Measurements from ENCODE around the gene CCDC86. TPM values are rescaled to one million over a fixed set of nuclear protein-coding genes. Genes with fewer than 3 reads are reported as not detected.

Gene CCDC86
- total RNA-seq, 2 experiments from 2014 or later: 40.6 to 42.1 TPM

- intact Hi-C loops (cut with micrococcal nuclease): no loop called here
- no peak for DNase-seq
- no peaks in the 10 kb centered on the region for H3K9me3 Mint-ChIP-seq
- CTCF ChIA-PET: interaction anchor here (0.8 to 4.4 kb wide), 4 partner anchors 24 to 116 kb away, joined by 3 to 15 read pairs (median 6); no protein-coding TSS in a partner anchor
- H3K27me3 Mint-ChIP-seq: no peaks in the 10 kb centered on the region
- H3K4me1 Mint-ChIP-seq (ENCODE audit: low read depth): peaks cover 5% of the 10 kb centered on the region
- peaks cover 17% of the 10 kb centered on the region for H3K36me3 Mint-ChIP-seq
- no peak overlapping the region for H3K4me3 Mint-ChIP-seq
- POLR2A ChIA-PET: no interaction called here
- H3K27ac Mint-ChIP-seq: no peak overlapping the region
Measured at GRCh38 chr11:60875366-60876167, 33.7 kb downstream of the CCDC86 start.

DNA sequence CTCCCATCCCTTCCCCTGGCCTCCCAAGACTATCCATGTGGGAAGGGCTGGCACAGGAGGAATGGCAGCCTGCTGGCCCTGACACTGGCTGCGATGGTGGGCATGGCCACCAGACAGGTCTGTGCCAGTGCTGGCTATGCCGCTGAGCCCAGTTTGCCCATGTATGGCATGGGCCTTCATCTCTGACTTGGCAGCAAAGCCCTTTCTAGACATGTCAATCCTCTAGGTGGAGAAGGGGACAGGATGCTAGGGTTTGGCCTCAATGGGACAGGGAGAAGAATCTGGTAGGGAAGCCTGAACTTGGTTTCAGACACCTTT lies 34.2 kb downstream of the CCDC86 start:
- peaks cover 23% of the 10 kb centered on the region for H3K36me3 Mint-ChIP-seq
- CTCF ChIA-PET: interaction anchor here (2.1 to 4.4 kb wide), 2 partner anchors 23 to 45 kb away, joined by 8 to 15 read pairs; no protein-coding TSS in a partner anchor

GRCh38 chr11:60878245-60879101 lies 36.6 kb downstream of the CCDC86 start:
- no peak overlapping the region for H3K27ac Mint-ChIP-seq
- POLR2A ChIA-PET: no interaction called here
- H3K36me3 Mint-ChIP-seq: peaks cover 27% of the 10 kb centered on the region
- H3K27me3 Mint-ChIP-seq: no peaks in the 10 kb centered on the region
- no peaks in the 10 kb centered on the region for H3K4me1 Mint-ChIP-seq (ENCODE audit: low read depth)
- CTCF ChIA-PET: interaction anchor here (1.0 kb wide), 1 partner anchor 21 kb away, joined by 3 read pairs; no protein-coding TSS in a partner anchor
- DNase-seq: no peak
- H3K4me3 Mint-ChIP-seq: no peak overlapping the region
- no peaks in the 10 kb centered on the region for H3K9me3 Mint-ChIP-seq
- intact Hi-C loops (cut with micrococcal nuclease): no loop called here

More for the DNA sequence above, 34.2 kb downstream of the CCDC86 start:
- Mint-ChIP-seq H3K27me3 (no peaks in the 10 kb centered on the region), H3K4me3 (no peak overlapping the region), H3K9me3 (no peaks in the 10 kb centered on the region), H3K27ac (no peak overlapping the region), H3K4me1 (ENCODE audit: low read depth) (peaks cover 5% of the 10 kb centered on the region)
- DNase-seq: no peak
- POLR2A ChIA-PET: no interaction called here
- intact Hi-C loops (cut with micrococcal nuclease): no loop called here

GRCh38 chr11:60879104-60879503 lies 37.2 kb downstream of the CCDC86 start:
- no peaks in the 10 kb centered on the region for H3K9me3 Mint-ChIP-seq
- intact Hi-C loops (cut with micrococcal nuclease): no loop called here
- H3K4me1 Mint-ChIP-seq (ENCODE audit: low read depth): no peaks in the 10 kb centered on the region
- no peak for DNase-seq
- POLR2A ChIA-PET: no interaction called here
- no peak overlapping the region for H3K27ac Mint-ChIP-seq
- CTCF ChIA-PET: no interaction called here
- H3K27me3 Mint-ChIP-seq: no peaks in the 10 kb centered on the region
- H3K36me3 Mint-ChIP-seq: peaks cover 32% of the 10 kb centered on the region
- H3K4me3 Mint-ChIP-seq: no peak overlapping the region

DNA sequence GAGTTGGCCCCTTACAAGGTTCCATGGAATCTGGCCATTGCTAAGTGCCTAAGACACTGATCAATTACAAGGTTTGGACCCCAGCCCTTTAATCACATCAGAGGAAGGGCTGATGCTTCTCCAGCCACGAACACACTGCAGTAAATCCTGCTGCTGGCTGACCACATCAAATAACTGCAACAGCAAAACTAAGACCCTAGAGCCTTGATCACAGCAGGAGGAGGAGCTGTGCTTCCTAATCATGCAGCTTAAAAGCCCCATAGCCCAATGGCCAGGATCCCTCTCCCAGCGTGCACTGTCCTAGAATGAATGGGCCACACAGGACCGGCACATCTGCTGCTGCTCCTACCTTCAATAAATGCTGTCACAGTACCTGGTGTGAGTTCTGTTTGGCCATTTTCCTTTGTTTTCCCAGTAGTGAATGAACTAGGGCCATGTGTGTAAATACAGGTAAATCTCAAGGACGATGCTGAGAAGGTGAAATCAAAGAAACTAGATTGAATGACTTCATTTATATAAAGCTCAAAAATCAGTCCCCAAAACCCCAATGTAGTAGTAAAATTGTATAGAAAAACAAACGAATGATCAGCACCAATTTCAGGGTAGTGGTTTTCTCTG lies 38.2 kb downstream of the CCDC86 start:
- peaks cover 34% of the 10 kb centered on the region for H3K36me3 Mint-ChIP-seq
- no peak overlapping the region for H3K27ac Mint-ChIP-seq
- no peaks in the 10 kb centered on the region for H3K4me1 Mint-ChIP-seq (ENCODE audit: low read depth)
- no peak for DNase-seq
- ChIA-PET CTCF (interaction anchor here (1.2 to 1.4 kb wide), 2 partner anchors 19 to 49 kb away, joined by 3 read pairs; no protein-coding TSS in a partner anchor), POLR2A (no interaction called here)
- H3K4me3 Mint-ChIP-seq: no peak overlapping the region
- no peaks in the 10 kb centered on the region for H3K27me3 Mint-ChIP-seq
- intact Hi-C loops (cut with micrococcal nuclease): no loop called here
- H3K9me3 Mint-ChIP-seq: no peaks in the 10 kb centered on the region

DNA sequence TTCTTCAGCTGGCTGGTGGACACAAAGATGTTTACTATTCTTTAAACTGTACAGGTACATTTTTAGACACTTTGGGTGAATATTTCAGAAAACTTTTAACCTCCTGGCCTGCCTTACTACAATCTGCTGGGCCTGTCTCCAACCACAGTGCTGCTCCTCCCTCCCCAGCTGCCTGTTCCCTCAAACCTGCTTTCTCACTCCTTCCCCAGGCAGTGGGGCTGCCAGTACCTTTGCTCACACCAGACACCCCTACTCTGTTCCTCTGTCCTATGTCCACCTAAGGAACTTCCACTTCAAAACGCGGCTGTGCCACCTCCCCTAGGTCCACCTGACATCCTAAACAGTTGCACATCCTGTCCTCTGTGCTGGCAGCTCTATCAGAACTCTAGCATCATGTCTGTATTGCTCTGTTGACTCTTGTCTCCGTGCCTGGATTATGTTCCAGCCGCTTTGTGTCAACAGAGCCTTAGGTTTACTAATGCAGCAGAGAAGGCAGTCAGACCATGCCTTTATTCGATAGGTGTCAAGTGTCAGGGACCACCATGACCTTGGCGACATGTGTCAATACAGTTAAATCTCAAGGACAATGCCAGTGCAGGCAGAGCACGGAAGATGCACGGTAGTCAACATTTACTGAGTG lies 38.9 kb downstream of the CCDC86 start:
- H3K36me3 Mint-ChIP-seq: peaks cover 40% of the 10 kb centered on the region
- no peaks in the 10 kb centered on the region for H3K9me3 Mint-ChIP-seq
- H3K27ac Mint-ChIP-seq: no peak overlapping the region
- intact Hi-C loops (cut with micrococcal nuclease): no loop called here
- H3K27me3 Mint-ChIP-seq: no peaks in the 10 kb centered on the region
- DNase-seq: no peak
- H3K4me3 Mint-ChIP-seq: no peak overlapping the region
- ChIA-PET POLR2A (no interaction called here), CTCF (interaction anchor here (1.2 to 1.4 kb wide), 2 partner anchors 19 to 50 kb away, joined by 3 read pairs; no protein-coding TSS in a partner anchor)
- no peaks in the 10 kb centered on the region for H3K4me1 Mint-ChIP-seq (ENCODE audit: low read depth)

GRCh38 chr11:60887556-60887955 lies 45.6 kb downstream of the CCDC86 start:
- Mint-ChIP-seq H3K4me3 (no peak overlapping the region), H3K27ac (no peak overlapping the region), H3K27me3 (no peaks in the 10 kb centered on the region), H3K36me3 (peaks cover 40% of the 10 kb centered on the region), H3K4me1 (ENCODE audit: low read depth) (no peaks in the 10 kb centered on the region), H3K9me3 (no peaks in the 10 kb centered on the region)
- ChIA-PET CTCF (interaction anchor here (0.9 to 2.9 kb wide), 16 partner anchors 9 to 112 kb away, joined by 3 to 100 read pairs (median 6); partner anchors contain the start of gene PRPF19), POLR2A (interaction anchor here (1.2 kb wide), 1 partner anchor 15 kb away, joined by 5 read pairs; no protein-coding TSS in a partner anchor)
- peak; percentile 47 for DNase-seq
- intact Hi-C loops (cut with micrococcal nuclease): loop anchor here (1.0 kb wide), 1 partner anchor 56 kb away; no protein-coding TSS in a partner anchor

DNA sequence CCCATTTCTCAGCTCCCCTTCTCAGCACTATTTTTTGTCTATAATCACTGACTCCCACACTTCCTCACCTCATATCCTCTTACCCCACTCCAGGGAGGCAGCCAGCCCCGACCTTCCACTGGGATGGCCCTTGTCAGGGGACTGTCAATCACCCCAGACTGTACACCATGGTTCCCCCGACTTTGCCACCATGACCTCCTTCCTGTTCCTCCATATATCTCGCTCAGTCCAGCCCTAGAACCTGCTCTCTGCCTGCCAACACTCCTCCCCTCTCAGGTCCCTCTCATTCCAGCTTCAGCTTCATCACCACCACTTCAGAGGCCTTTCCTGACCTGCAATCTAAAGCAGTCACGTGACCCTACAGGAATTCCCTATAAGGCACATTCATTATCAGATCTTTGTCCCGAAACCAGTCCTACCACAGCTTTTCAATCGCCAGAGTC lies 48.0 kb downstream of the CCDC86 start:
- Mint-ChIP-seq H3K4me3 (no peak overlapping the region), H3K36me3 (peaks cover 43% of the 10 kb centered on the region), H3K9me3 (no peaks in the 10 kb centered on the region), H3K27me3 (no peaks in the 10 kb centered on the region), H3K27ac (no peak overlapping the region), H3K4me1 (ENCODE audit: low read depth) (no peaks in the 10 kb centered on the region)
- ChIA-PET CTCF (interaction anchor here (0.7 to 3.6 kb wide), 4 partner anchors 9 to 73 kb away, joined by 3 to 24 read pairs (median 10); no protein-coding TSS in a partner anchor), POLR2A (interaction anchor here (1.3 kb wide), 1 partner anchor 12 kb away, joined by 4 read pairs; no protein-coding TSS in a partner anchor)
- DNase-seq: no peak
- intact Hi-C loops (cut with micrococcal nuclease): no loop called here

- no peak for DNase-seq
- H3K4me1 Mint-ChIP-seq (ENCODE audit: low read depth): no peaks in the 10 kb centered on the region
- no peak overlapping the region for H3K27ac Mint-ChIP-seq
- POLR2A ChIA-PET: interaction anchor here (0.6 kb wide), 1 partner anchor 41 kb away, joined by 3 read pairs; no protein-coding TSS in a partner anchor
- intact Hi-C loops (cut with micrococcal nuclease): no loop called here
- H3K36me3 Mint-ChIP-seq: peaks cover 44% of the 10 kb centered on the region
- CTCF ChIA-PET: interaction anchor here (0.6 to 3.6 kb wide), 3 partner anchors 9 to 59 kb away, joined by 4 to 24 read pairs (median 4); no protein-coding TSS in a partner anchor
- no peaks in the 10 kb centered on the region for H3K27me3 Mint-ChIP-seq
- H3K9me3 Mint-ChIP-seq: no peaks in the 10 kb centered on the region
- H3K4me3 Mint-ChIP-seq: no peak overlapping the region
Measured at GRCh38 chr11:60890696-60891095, 48.8 kb downstream of the CCDC86 start.

- DNase-seq: no peak
- no peaks in the 10 kb centered on the region for H3K9me3 Mint-ChIP-seq
- peaks cover 45% of the 10 kb centered on the region for H3K36me3 Mint-ChIP-seq
- H3K27ac Mint-ChIP-seq: no peak overlapping the region
- no peaks in the 10 kb centered on the region for H3K4me1 Mint-ChIP-seq (ENCODE audit: low read depth)
- POLR2A ChIA-PET: interaction anchor here (0.6 kb wide), 1 partner anchor 41 kb away, joined by 3 read pairs; no protein-coding TSS in a partner anchor
- no peaks in the 10 kb centered on the region for H3K27me3 Mint-ChIP-seq
- intact Hi-C loops (cut with micrococcal nuclease): no loop called here
- no peak overlapping the region for H3K4me3 Mint-ChIP-seq
- CTCF ChIA-PET: interaction anchor here (0.6 to 3.6 kb wide), 3 partner anchors 8 to 60 kb away, joined by 4 to 24 read pairs (median 4); no protein-coding TSS in a partner anchor
Measured at GRCh38 chr11:60891103-60891741, 49.3 kb downstream of the CCDC86 start.

GRCh38 chr11:60895687-60896086 lies 53.8 kb downstream of the CCDC86 start:
- no peaks in the 10 kb centered on the region for H3K27me3 Mint-ChIP-seq
- H3K36me3 Mint-ChIP-seq: peaks cover 59% of the 10 kb centered on the region
- H3K27ac Mint-ChIP-seq: no peak overlapping the region
- no peak for DNase-seq
- no peak overlapping the region for H3K4me3 Mint-ChIP-seq
- POLR2A ChIA-PET: interaction anchor here (1.0 kb wide), 1 partner anchor 10 kb away, joined by 3 read pairs; the partner anchor contains the start of gene PRPF19
- no peaks in the 10 kb centered on the region for H3K9me3 Mint-ChIP-seq
- H3K4me1 Mint-ChIP-seq (ENCODE audit: low read depth): no peaks in the 10 kb centered on the region
- CTCF ChIA-PET: interaction anchor here (1.8 to 1.9 kb wide), 2 partner anchors 8 to 65 kb away, joined by 7 to 8 read pairs; no protein-coding TSS in a partner anchor
- intact Hi-C loops (cut with micrococcal nuclease): loop anchor here (5.0 kb wide), 1 partner anchor 118 kb away; no protein-coding TSS in a partner anchor
